Measurements from ENCODE around the gene LAMB4.

DNA sequence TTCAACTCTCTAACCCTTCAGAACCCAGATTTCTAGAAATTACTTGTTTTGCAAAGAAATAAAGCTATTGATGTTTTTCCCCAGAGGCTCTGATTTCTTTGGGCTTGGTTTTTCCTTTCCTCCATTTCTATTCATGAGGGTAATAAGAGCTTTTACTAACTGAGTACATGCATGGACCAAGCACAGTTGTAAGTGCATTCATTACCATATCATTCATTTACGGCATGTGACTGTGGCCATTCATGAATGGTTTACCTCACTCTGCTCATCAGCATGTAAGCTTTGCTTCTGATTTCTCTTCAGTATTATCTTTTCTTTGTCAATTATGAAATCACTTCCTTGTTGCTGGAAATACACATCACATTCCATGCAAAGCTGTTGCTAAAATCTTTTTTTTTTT lies 42.4 kb downstream of the LAMB4 start:
- TF ChIP-seq FOXM1 (IDR thresholded peaks at IDR 0.05; ENCODE audit: borderline replicate concordance) (no peak), SUZ12 (IDR thresholded peaks at IDR 0.05) (no peak), SP1 (IDR thresholded peaks at IDR 0.05) (no peak), FOXA1 (IDR thresholded peaks at IDR 0.05) (no peak), HDGF (IDR thresholded peaks at IDR 0.05; ENCODE audit: borderline replicate concordance) (no peak), TARDBP (IDR thresholded peaks at IDR 0.05) (no peak), ELF4 (IDR thresholded peaks at IDR 0.05) (no peak), ZNF384 (IDR thresholded peaks at IDR 0.05) (no peak), CTBP1 (IDR thresholded peaks at IDR 0.05; ENCODE audit: borderline replicate concordance) (no peak), ARNT (IDR thresholded peaks at IDR 0.05) (no peak), FOXK2 (IDR thresholded peaks at IDR 0.05) (no peak)
- TF ChIP-seq, protein P1, sequence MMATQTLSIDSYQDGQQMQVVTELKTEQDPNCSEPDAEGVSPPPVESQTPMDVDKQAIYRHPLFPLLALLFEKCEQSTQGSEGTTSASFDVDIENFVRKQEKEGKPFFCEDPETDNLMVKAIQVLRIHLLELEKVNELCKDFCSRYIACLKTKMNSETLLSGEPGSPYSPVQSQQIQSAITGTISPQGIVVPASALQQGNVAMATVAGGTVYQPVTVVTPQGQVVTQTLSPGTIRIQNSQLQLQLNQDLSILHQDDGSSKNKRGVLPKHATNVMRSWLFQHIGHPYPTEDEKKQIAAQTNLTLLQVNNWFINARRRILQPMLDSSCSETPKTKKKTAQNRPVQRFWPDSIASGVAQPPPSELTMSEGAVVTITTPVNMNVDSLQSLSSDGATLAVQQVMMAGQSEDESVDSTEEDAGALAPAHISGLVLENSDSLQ (IDR thresholded peaks at IDR 0.05), result no peak
